ENCODE measurements around the gene INSL3.

GRCh38 chr19:17841810-17842662 is 20.7 kb upstream of the INSL3 start:
- TF ChIP-seq CTCF (IDR thresholded peaks at IDR 0.05 in 4 of 5, conservative IDR thresholded peaks at IDR 0.05 in 1 of 5) (no peak), POLR2A (IDR thresholded peaks at IDR 0.05) (no peak)
